WI38 (cell line): ENCODE measurements around the gene BHLHA15.
A peak's percentile ranks its signal among the peaks of the same experiment; 100 is the strongest.

ENCODE experiments used
- H3K4me3 ChIP-seq: 2 replicates; pipeline ENCODE4 v1.5.1; 2011; ENCODE audit warnings: low read depth, mild to moderate bottlenecking, control low read depth, low read length
- CTCF ChIP-seq: IDR thresholded peaks from 2 replicates; pipeline ENCODE4 v1.5.1; 2012; ENCODE audit warnings: low read depth, mild to moderate bottlenecking, control low read depth, low read length

Gene BHLHA15

GRCh38 chr7:98168181-98168903 is 42.9 kb upstream of the BHLHA15 start:
- no peak overlapping the region for H3K4me3 ChIP-seq
- TF ChIP-seq CTCF: peak; percentile 70

GRCh38 chr7:98168904-98169621 is 42.2 kb upstream of the BHLHA15 start:
- no peak for TF ChIP-seq CTCF
- H3K4me3 ChIP-seq: no peak overlapping the region

- no peak overlapping the region for H3K4me3 ChIP-seq
- TF ChIP-seq CTCF: no peak
Observed at GRCh38 chr7:98170966-98171365, 40.3 kb upstream of the BHLHA15 start.

- TF ChIP-seq CTCF: no peak
- H3K4me3 ChIP-seq: no peak overlapping the region
Observed at GRCh38 chr7:98171449-98171848, 39.8 kb upstream of the BHLHA15 start.

- no peak for TF ChIP-seq CTCF
- H3K4me3 ChIP-seq: no peak overlapping the region
Observed at GRCh38 chr7:98174334-98175259, 36.6 kb upstream of the BHLHA15 start.

- TF ChIP-seq CTCF: no peak
- no peak overlapping the region for H3K4me3 ChIP-seq
Observed at GRCh38 chr7:98175260-98175940, 35.8 kb upstream of the BHLHA15 start.
